Central memory CD8-positive, alpha-beta T cell (primary cell): ENCODE results near the gene TBC1D17.

Experiments used
- ATAC-seq: fragments of 150-1000 bp; cut with Tn5 transposase; replicated peaks from 2 replicates; pipeline ENCODE4 v1.10.0; 2022; ENCODE audit warnings: mild to moderate bottlenecking, moderate FRiP score, moderate number of reproducible peaks; ENCODE audit not compliant: poor library complexity, severe bottlenecking; ENCODE audit errors: extremely low read depth
- DNase-seq, 2 donors: peaks; one replicate each; pipeline ENCODE4 v3.0.0; 2021; ENCODE audit warnings: low spot score in 2 of 2
- H3K27ac Mint-ChIP-seq: one replicate; pipeline ENCODE4 v1.8.0; 2022; ENCODE audit warnings: low read depth, mild to moderate bottlenecking, moderate library complexity, mixed read lengths
- H3K27me3 Mint-ChIP-seq: one replicate; pipeline ENCODE4 v1.8.0; 2022; ENCODE audit warnings: mixed read lengths
- H3K36me3 Mint-ChIP-seq: one replicate; pipeline ENCODE4 v1.8.0; 2022; ENCODE audit warnings: mild to moderate bottlenecking, moderate library complexity, mixed read lengths; ENCODE audit not compliant: insufficient read depth
- H3K4me1 Mint-ChIP-seq: one replicate; pipeline ENCODE4 v1.8.0; 2022; ENCODE audit warnings: mixed read lengths
- H3K4me3 Mint-ChIP-seq: one replicate; pipeline ENCODE4 v1.8.0; 2022; ENCODE audit warnings: mild to moderate bottlenecking, moderate library complexity, mixed read lengths
- H3K9me3 Mint-ChIP-seq: one replicate; pipeline ENCODE4 v1.8.0; 2022; ENCODE audit warnings: mixed read lengths

The TBC1D17 gene

GRCh38 chr19:49869009-49869483, 8.5 kb upstream of the TBC1D17 start:
- Mint-ChIP-seq H3K4me3 (no peak overlapping the region), H3K27me3 (no peaks in the 10 kb centered on the region)
- ATAC-seq = no peak

GRCh38 chr19:49869484-49870308, 7.8 kb upstream of the TBC1D17 start:
- peak; percentile 85 to 88 for DNase-seq
- Mint-ChIP-seq H3K27ac (no peak overlapping the region), H3K4me3 (no peak overlapping the region), H3K27me3 (no peaks in the 10 kb centered on the region), H3K36me3 (peaks cover 23% of the 10 kb centered on the region), H3K9me3 (no peaks in the 10 kb centered on the region), H3K4me1 (peaks cover 40% of the 10 kb centered on the region)
- ATAC-seq = peak; percentile 77

More at GRCh38 chr19:49869009-49869483, 8.5 kb upstream of the TBC1D17 start:
- Mint-ChIP-seq H3K27ac (no peak overlapping the region), H3K36me3 (peaks cover 25% of the 10 kb centered on the region), H3K4me1 (peaks cover 40% of the 10 kb centered on the region), H3K9me3 (no peaks in the 10 kb centered on the region)
- no peak for DNase-seq

GRCh38 chr19:49870309-49870901, 7.1 kb upstream of the TBC1D17 start:
- no peaks in the 10 kb centered on the region for H3K9me3 Mint-ChIP-seq
- ATAC-seq (no peak), DNase-seq (no peak)
- H3K27ac Mint-ChIP-seq = no peak overlapping the region
- H3K27me3 Mint-ChIP-seq = no peaks in the 10 kb centered on the region
- peaks cover 21% of the 10 kb centered on the region for H3K36me3 Mint-ChIP-seq
- no peak overlapping the region for H3K4me3 Mint-ChIP-seq
- H3K4me1 Mint-ChIP-seq = peaks cover 43% of the 10 kb centered on the region

GRCh38 chr19:49871349-49871985, 6.0 kb upstream of the TBC1D17 start:
- Mint-ChIP-seq H3K36me3 (peaks cover 19% of the 10 kb centered on the region), H3K27me3 (no peaks in the 10 kb centered on the region), H3K9me3 (no peaks in the 10 kb centered on the region), H3K4me1 (peaks cover 40% of the 10 kb centered on the region), H3K27ac (no peak overlapping the region), H3K4me3 (peak overlapping the region; percentile 13)
- ATAC-seq = no peak
- DNase-seq = no peak

- Mint-ChIP-seq H3K36me3 (peaks cover 9% of the 10 kb centered on the region), H3K4me3 (peak overlapping the region; percentile 13), H3K4me1 (peaks cover 32% of the 10 kb centered on the region), H3K27ac (no peak overlapping the region), H3K27me3 (no peaks in the 10 kb centered on the region), H3K9me3 (no peaks in the 10 kb centered on the region)
- DNase-seq (no peak), ATAC-seq (no peak)
These were observed 5.0 kb upstream of the TBC1D17 start for GRCh38 chr19:49872245-49873128.

GRCh38 chr19:49873129-49873521, 4.4 kb upstream of the TBC1D17 start:
- ATAC-seq (no peak), DNase-seq (no peak)
- H3K27me3 Mint-ChIP-seq = no peaks in the 10 kb centered on the region
- peaks cover 30% of the 10 kb centered on the region for H3K4me1 Mint-ChIP-seq
- no peak overlapping the region for H3K4me3 Mint-ChIP-seq
- H3K36me3 Mint-ChIP-seq = peaks cover 4% of the 10 kb centered on the region
- no peaks in the 10 kb centered on the region for H3K9me3 Mint-ChIP-seq
- no peak overlapping the region for H3K27ac Mint-ChIP-seq

- Mint-ChIP-seq H3K4me3 (no peak overlapping the region), H3K36me3 (peaks cover 4% of the 10 kb centered on the region), H3K4me1 (peaks cover 37% of the 10 kb centered on the region), H3K27ac (no peak overlapping the region), H3K9me3 (no peaks in the 10 kb centered on the region), H3K27me3 (no peaks in the 10 kb centered on the region)
- ATAC-seq (no peak), DNase-seq (no peak)
These were observed 3.7 kb upstream of the TBC1D17 start for GRCh38 chr19:49873834-49874233.

GRCh38 chr19:49874503-49875157, 2.9 kb upstream of the TBC1D17 start:
- Mint-ChIP-seq H3K36me3 (peaks cover 10% of the 10 kb centered on the region), H3K4me3 (no peak overlapping the region), H3K9me3 (no peaks in the 10 kb centered on the region), H3K27ac (no peak overlapping the region), H3K4me1 (peaks cover 41% of the 10 kb centered on the region), H3K27me3 (no peaks in the 10 kb centered on the region)
- ATAC-seq (no peak), DNase-seq (no peak)

- no peak overlapping the region for H3K27ac Mint-ChIP-seq
These were observed 2.3 kb upstream of the TBC1D17 start for GRCh38 chr19:49875177-49875576.

GRCh38 chr19:49875857-49876421, 1.6 kb upstream of the TBC1D17 start:
- ATAC-seq (no peak), DNase-seq (no peak)
- Mint-ChIP-seq H3K36me3 (peaks cover 11% of the 10 kb centered on the region), H3K4me1 (peaks cover 33% of the 10 kb centered on the region), H3K27ac (no peak overlapping the region), H3K9me3 (no peaks in the 10 kb centered on the region), H3K27me3 (no peaks in the 10 kb centered on the region), H3K4me3 (no peak overlapping the region)

More at GRCh38 chr19:49875177-49875576, 2.3 kb upstream of the TBC1D17 start:
- no peak for ATAC-seq
- H3K4me3 Mint-ChIP-seq = no peak overlapping the region
- H3K4me1 Mint-ChIP-seq = peaks cover 39% of the 10 kb centered on the region
- DNase-seq = no peak
- H3K27me3 Mint-ChIP-seq = no peaks in the 10 kb centered on the region
- H3K9me3 Mint-ChIP-seq = no peaks in the 10 kb centered on the region
- H3K36me3 Mint-ChIP-seq = peaks cover 10% of the 10 kb centered on the region

- H3K9me3 Mint-ChIP-seq = no peaks in the 10 kb centered on the region
- H3K4me3 Mint-ChIP-seq = no peak overlapping the region
- peaks cover 33% of the 10 kb centered on the region for H3K4me1 Mint-ChIP-seq
- DNase-seq = peak; percentile 95 to 99
- peaks cover 14% of the 10 kb centered on the region for H3K36me3 Mint-ChIP-seq
- H3K27ac Mint-ChIP-seq = no peak overlapping the region
- ATAC-seq = peak; percentile 64
- H3K27me3 Mint-ChIP-seq = no peaks in the 10 kb centered on the region
These were observed 981 bp upstream of the TBC1D17 start for GRCh38 chr19:49876422-49877019.
